ENCODE results near the gene SP6. TPM values are rescaled to one million over a fixed set of nuclear protein-coding genes. Genes with fewer than 3 reads are reported as not detected.

Gene SP6
- total RNA-seq, 2 experiments from 2014 or later, result 0.12 TPM; not detected in 1

Other genes with a start within 250 kb of the SP6 start
- gene KPNB1, start 201.2 kb downstream of the SP6 start, total RNA-seq, result 100 to 1,000 TPM; 413 to 525 TPM
- gene TBKBP1, start 157.0 kb downstream of the SP6 start, total RNA-seq, result 1 to 10 TPM; 2.6 to 3.0 TPM
- 10 to 100 TPM; 59.0 to 68.4 TPM for gene TBX21, start 117.9 kb downstream of the SP6 start, total RNA-seq
- 10 to 100 TPM; 30.3 to 47.8 TPM for gene OSBPL7, start 29.4 kb downstream of the SP6 start, total RNA-seq
- 10 to 100 TPM; 54.4 to 64.9 TPM for gene MRPL10, start 19.6 kb downstream of the SP6 start, total RNA-seq
- gene LRRC46, start 19.5 kb downstream of the SP6 start, total RNA-seq, result under 1 TPM; 0.14 to 0.44 TPM
- 10 to 100 TPM; 28.1 to 33.8 TPM for gene SCRN2, start 9.9 kb downstream of the SP6 start, total RNA-seq
- gene SP2, start 45.1 kb upstream of the SP6 start, total RNA-seq, result 10 to 100 TPM; 21.7 to 22.9 TPM
- gene PNPO, start 90.4 kb upstream of the SP6 start, total RNA-seq, result 10 to 100 TPM; 28.0 to 30.4 TPM
- gene PRR15L, start 106.7 kb upstream of the SP6 start, total RNA-seq, result not detected
- gene CDK5RAP3, start 120.0 kb upstream of the SP6 start, total RNA-seq, result 100 to 1,000 TPM; 215 to 262 TPM
- 10 to 100 TPM in 1 of 2 experiments, 1 to 10 TPM in 1; 5.4 to 14.1 TPM for gene COPZ2, start 186.6 kb upstream of the SP6 start, total RNA-seq
- 10 to 100 TPM; 56.1 to 80.8 TPM for gene NFE2L1, start 197.2 kb upstream of the SP6 start, total RNA-seq

All from activated CD8-positive, alpha-beta memory T cell treated with anti-CD3 and anti-CD28 coated beads, Interleukin-2, amount 10 ng/mL, durations not matched to agents 7 days and 5 days (primary cell).